Endodermal cell (in vitro differentiated cells): ENCODE data around the gene CCL22. TPM values are rescaled to one million over a fixed set of nuclear protein-coding genes. Genes with fewer than 3 reads are reported as not detected.

Source experiments
- DNase-seq: peaks from one replicate; pipeline ENCODE4 v3.0.0-alpha.2; 2017
- H3K27ac ChIP-seq: 2 replicates; pipeline ENCODE4 v1.5.1; 2013; ENCODE audit warnings: mild to moderate bottlenecking, low read depth, low read length, moderate library complexity
- H3K27me3 ChIP-seq: 2 replicates; pipeline ENCODE4 v1.6.1; 2013; ENCODE audit warnings: mild to moderate bottlenecking, low read length, moderate library complexity; ENCODE audit not compliant: insufficient read depth, control insufficient read depth, poor library complexity, severe bottlenecking
- H3K36me3 ChIP-seq: 2 replicates; pipeline ENCODE4 v1.7.0; 2013; ENCODE audit warnings: mild to moderate bottlenecking, low read length, moderate library complexity; ENCODE audit not compliant: control insufficient read depth, insufficient read depth
- H3K4me1 ChIP-seq: one replicate; pipeline ENCODE4 v1.7.0; 2013; ENCODE audit warnings: low read length; ENCODE audit not compliant: control insufficient read depth, insufficient read depth
- H3K4me3 ChIP-seq: 2 replicates; pipeline ENCODE4 v1.5.1; 2013; ENCODE audit warnings: mild to moderate bottlenecking, low read length, moderate library complexity
- H3K9ac ChIP-seq: 2 replicates; pipeline ENCODE4 v1.6.1; 2013; ENCODE audit warnings: mild to moderate bottlenecking, low read length, moderate library complexity; ENCODE audit not compliant: poor library complexity, severe bottlenecking; ENCODE audit errors: extremely low read depth
- H3K9me3 ChIP-seq: 2 replicates; pipeline ENCODE4 v1.6.1; 2013; ENCODE audit warnings: mild to moderate bottlenecking, low read length, moderate library complexity; ENCODE audit not compliant: control insufficient read depth
- H3K27ac Mint-ChIP-seq: 2 replicates; pipeline ENCODE4 v1.8.0; 2020; ENCODE audit warnings: mixed read lengths
- H3K27me3 Mint-ChIP-seq: 2 replicates; pipeline ENCODE4 v1.8.0; 2021; ENCODE audit warnings: mild to moderate bottlenecking, mixed read lengths; ENCODE audit not compliant: insufficient read depth
- H3K36me3 Mint-ChIP-seq: 2 replicates; pipeline ENCODE4 v1.8.0; 2020; ENCODE audit warnings: low read depth, mixed read lengths
- H3K4me1 Mint-ChIP-seq: 2 replicates; pipeline ENCODE4 v1.8.0; 2020; ENCODE audit warnings: mixed read lengths
- H3K4me3 Mint-ChIP-seq: 2 replicates; pipeline ENCODE4 v1.8.0; 2020; ENCODE audit warnings: mild to moderate bottlenecking, moderate library complexity, mixed read lengths
- H3K9me3 Mint-ChIP-seq: 2 replicates; pipeline ENCODE4 v1.8.0; 2020; ENCODE audit warnings: mild to moderate bottlenecking, mixed read lengths
- CTCF ChIP-seq: fragments of 200-600 bp; sonication (generic); conservative IDR thresholded peaks from 2 replicates; pipeline ENCODE4 v1.5.0; 2021; ENCODE audit warnings: antibody characterized with exemption, mild to moderate bottlenecking
- WGBS, 2 experiments: methylation state at CpG; one replicate each; pipeline versions ENCODE4 v1.1.5 to v1.1.7; 2013; ENCODE audit warnings: missing lambda C conversion rate in 2 of 2, mixed read lengths in 1 of 2; ENCODE audit not compliant: insufficient coverage in 1 of 2, insufficient read length in 1 of 2; 5-methylcytosine and 5-hydroxymethylcytosine counted together
- total RNA-seq, 2 donors: library from RNA; stranded (reverse); fragmentation: NEBNext Ultra II Directional in 1 of 2; extraction: Animal tissue kit (Norgen Biotek cat#: 25700) in 1 of 2; gene quantifications; 2 replicates in 1 of 2; 3 replicates in 1 of 2; pipeline ENCODE4 v1.2.1, GENCODE V29; 2021

CCL22 gene
- total RNA-seq, 2 donors from 2014 or later, result not detected

- Histone ChIP-seq H3K9ac (no peak within 1 kb of the TSS), H3K4me1 (no peaks in the 10 kb centered on the region), H3K27me3 (no peaks in the 10 kb centered on the region), H3K27ac (no peak within 1 kb of the TSS), H3K9me3 (no peaks in the 10 kb centered on the region), H3K36me3 (no peaks in the 10 kb centered on the region), H3K4me3 (no peak within 1 kb of the TSS)
- no peak within 1 kb of the TSS for H3K4me3 Mint-ChIP-seq
- peak; percentile 21 for TF ChIP-seq CTCF
- H3K27me3 Mint-ChIP-seq, result peaks cover 4% of the 10 kb centered on the region
- no peak within 1 kb of the TSS for H3K27ac Mint-ChIP-seq
- no peaks in the 10 kb centered on the region for H3K9me3 Mint-ChIP-seq
- WGBS, 2 experiments, result 85 to 90% methylated on average over 15 to 17 of the region's 17 CpGs
- no peak for DNase-seq
- H3K36me3 Mint-ChIP-seq, result no peaks in the 10 kb centered on the region
- no peaks in the 10 kb centered on the region for H3K4me1 Mint-ChIP-seq
These were observed 45.6 kb downstream of the CCL22 start, which contains the start of gene CCL17 for GRCh38 chr16:57403965-57404817. TSS of gene CCL17 (plus strand) at chr16:57404767. CDS start at chr16:57413933, 9,166 bp downstream.

DNA sequence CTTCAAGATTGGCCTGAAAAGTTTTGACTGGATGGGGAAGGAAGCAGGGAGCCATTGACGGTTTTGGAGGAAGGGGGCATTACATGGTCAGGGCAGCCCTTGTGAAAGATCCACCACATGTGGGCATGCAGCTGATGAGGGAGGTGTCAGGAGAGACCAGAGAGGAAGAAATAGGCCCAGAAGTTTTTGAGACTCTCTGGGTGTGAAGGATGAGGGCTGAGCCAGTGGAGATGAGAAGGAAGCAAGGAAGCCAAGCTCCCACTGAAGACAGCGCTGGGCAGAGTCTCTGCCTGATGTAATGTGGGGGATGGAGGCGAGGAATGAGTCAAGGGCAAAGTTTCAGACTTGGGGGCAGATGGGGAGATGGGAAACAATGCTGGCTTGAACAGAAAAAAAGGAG is 46.5 kb downstream of the CCL22 start:
- peaks cover 4% of the 10 kb centered on the region for H3K27me3 Mint-ChIP-seq
- DNase-seq, result no peak
- H3K4me3 Mint-ChIP-seq, result no peak overlapping the region
- H3K4me1 Mint-ChIP-seq, result no peaks in the 10 kb centered on the region
- Histone ChIP-seq H3K36me3 (no peaks in the 10 kb centered on the region), H3K9me3 (no peaks in the 10 kb centered on the region), H3K27me3 (no peaks in the 10 kb centered on the region), H3K4me1 (no peaks in the 10 kb centered on the region), H3K9ac (no peak overlapping the region), H3K4me3 (no peak overlapping the region), H3K27ac (no peak overlapping the region)
- no peak for TF ChIP-seq CTCF
- WGBS, 2 experiments, result 83 to 88% methylated on average over 2 to 3 of the region's 3 CpGs
- H3K27ac Mint-ChIP-seq, result no peak overlapping the region
- no peaks in the 10 kb centered on the region for H3K36me3 Mint-ChIP-seq
- no peaks in the 10 kb centered on the region for H3K9me3 Mint-ChIP-seq

- Histone ChIP-seq H3K27me3 (no peaks in the 10 kb centered on the region), H3K4me1 (no peaks in the 10 kb centered on the region), H3K27ac (no peak overlapping the region), H3K9me3 (no peaks in the 10 kb centered on the region), H3K36me3 (no peaks in the 10 kb centered on the region), H3K4me3 (no peak overlapping the region), H3K9ac (no peak overlapping the region)
- Mint-ChIP-seq H3K4me1 (no peaks in the 10 kb centered on the region), H3K27ac (no peak overlapping the region), H3K4me3 (no peak overlapping the region), H3K9me3 (no peaks in the 10 kb centered on the region), H3K36me3 (no peaks in the 10 kb centered on the region), H3K27me3 (peaks cover 4% of the 10 kb centered on the region)
- DNase-seq, result no peak
- TF ChIP-seq CTCF, result no peak
- WGBS, 2 experiments, result 82 to 88% methylated on average over 2 of the region's 2 CpGs
These were observed 48.3 kb downstream of the CCL22 start for GRCh38 chr16:57406881-57407280.
